Measurements from ENCODE around the gene LYPLAL1. TPM values are rescaled to one million over a fixed set of nuclear protein-coding genes. Genes with fewer than 3 reads are reported as not detected.
A peak's percentile ranks its signal among the peaks of the same experiment; 100 is the strongest.

The LYPLAL1 gene
- total and polyA plus RNA-seq, 9 of the 15 experiments (the other 6 are each of a cell fraction or from before 2014, with no cell fraction given) = 14.9 to 179 (median 46.3) TPM

GRCh38 chr1:219179293-219179692, 5.6 kb downstream of the LYPLAL1 start:
- no peak overlapping the region for H3K9ac ChIP-seq (ENCODE audit: insufficient read depth in 1 of 2, low read depth in 2 of 2, low read length in 2 of 2)
- no peak overlapping the region for H2AFZ ChIP-seq (ENCODE audit: low read depth, low read length)
- in situ Hi-C loops (cut with MboI) (no loop called here), intact Hi-C loops (cut with micrococcal nuclease) (loop anchor here (5.0 to 10.0 kb wide), 2 partner anchors 112 to 874 kb away; no protein-coding TSS in a partner anchor)
- no peak overlapping the region for H3K27ac ChIP-seq (ENCODE audit: extremely low read depth, low read depth, low read length)
- FAIRE-seq (no peak), DNase-seq (ENCODE audit: extremely low read depth in 1 of 4, low spot score in 3 of 4) (no peak), ATAC-seq (no peak)
- no peak overlapping the region for H3K4me3 ChIP-seq
- no peaks in the 10 kb centered on the region for H3K9me1 ChIP-seq (ENCODE audit: control insufficient read depth, insufficient read depth, low read length)
- H3K79me2 ChIP-seq (ENCODE audit: control insufficient read depth, insufficient read depth, low read length) = peaks cover 61% of the 10 kb centered on the region
- peaks cover 0 to 10% of the 10 kb centered on the region in 2 experiments; a peak in 2 of 5 replicates for H3K4me1 ChIP-seq (replicated peaks in 1 of 2; ENCODE audit: control insufficient read depth in 2 of 2, insufficient read depth in 2 of 2, low read length in 2 of 2)
- H3K36me3 ChIP-seq (ENCODE audit: control insufficient read depth, insufficient read depth, low read length) = peaks cover 53% of the 10 kb centered on the region
- ChIA-PET CTCF (ENCODE audit: low intra/inter-chr PET ratio) (no interaction called here), POLR2A (interaction anchor here (1.2 kb wide), 1 partner anchor 10 kb away, joined by 6 read pairs; no protein-coding TSS in a partner anchor)
- 0 out of 2 replicates have a peak, but pooled peaks cover 4% of the 10 kb centered on the region for H4K20me1 ChIP-seq (replicated peaks; ENCODE audit: control insufficient read depth, insufficient read depth, low read length)
- H3K9me3 ChIP-seq (replicated peaks; ENCODE audit: control insufficient read depth, insufficient read depth, low read depth, low read length) = no peaks in the 10 kb centered on the region
- H3K27me3 ChIP-seq (ENCODE audit: control insufficient read depth in 2 of 2, insufficient read depth in 2 of 2, low read length in 2 of 2) = no peaks in the 10 kb centered on the region
- H3K4me2 ChIP-seq (ENCODE audit: insufficient read depth, low read length) = no peak overlapping the region
- TF ChIP-seq STAG1 (CRISPR knock-in tag; IDR thresholded peaks at IDR 0.05; ENCODE audit: borderline replicate concordance) (no peak), ZNF407 (IDR thresholded peaks at IDR 0.05; ENCODE audit: low read depth) (no peak), CEBPB (tag; IDR thresholded peaks at IDR 0.05) (peak; percentile 40), RBM22 (IDR thresholded peaks at IDR 0.05; ENCODE audit: low read depth, low read length, poor library complexity, severe bottlenecking) (no peak), DIDO1 (tag; IDR thresholded peaks at IDR 0.05; ENCODE audit: low read depth) (no peak), NRF1 (conservative IDR thresholded peaks at IDR 0.05 in 1 of 2, IDR thresholded peaks at IDR 0.05 in 1 of 2) (no peak), CEBPG (CRISPR knock-in tag; IDR thresholded peaks at IDR 0.05) (no peak), CEBPG (tag; conservative IDR thresholded peaks at IDR 0.05 in 1 of 2, IDR thresholded peaks at IDR 0.05 in 1 of 2) (peak in 1 of 2 experiments; percentile 52; a peak in 1 of 4 replicates), POLR2G (IDR thresholded peaks at IDR 0.05; ENCODE audit: low read depth, low read length) (no peak)
- BruUV-seq (replicated peaks) = no TSS peak
